ENCODE data around the gene CLTRN. TPM values are rescaled to one million over a fixed set of nuclear protein-coding genes. Genes with fewer than 3 reads are reported as not detected.

Gene CLTRN
- total and polyA plus RNA-seq, 2 of the 8 experiments (the other 6 are each of a cell fraction or from before 2014, with no cell fraction given), result 1.2 to 1.3 TPM

- WGBS, 2 experiments (ENCODE audit: extremely low coverage in 1 of 2, insufficient coverage in 1 of 2, insufficient read length in 1 of 2, insufficient replicate concordance in 2 of 2, low coverage in 1 of 2, low lambda C conversion rate in 2 of 2, missing lambda C conversion rate in 1 of 2), result 92% methylated on average over 5 of the region's 5 CpGs; no CpG with 5 or more reads in 1 of the 2 experiments
Observed at GRCh38 chrX:15607067-15607466, 57.5 kb downstream of the CLTRN start.

More at GRCh38 chrX:15607067-15607466, 57.5 kb downstream of the CLTRN start:
- H2BK5ac ChIP-seq (ENCODE audit: low read depth, low read length), result no peak overlapping the region
- no peak overlapping the region for H2BK15ac ChIP-seq (ENCODE audit: low read length)
- H4K8ac ChIP-seq (ENCODE audit: extremely low read depth, insufficient read depth, low read length), result no peak overlapping the region
- POLR2A ChIA-PET (ENCODE audit: partially characterized antibody), result no interaction called here
- no peak for FAIRE-seq
- H2AK5ac ChIP-seq (ENCODE audit: low read depth, low read length), result no peak overlapping the region
- H3K9me3 ChIP-seq (ENCODE audit: insufficient read depth in 2 of 2, low read depth in 1 of 2, low read length in 1 of 2), result no peaks in the 10 kb centered on the region
- H3K4ac ChIP-seq (replicated peaks; ENCODE audit: insufficient read length, low read depth, low read length), result no peak overlapping the region
- H3K18ac ChIP-seq (ENCODE audit: extremely low read depth, low read length), result no peak overlapping the region
- no peak overlapping the region for H4K91ac ChIP-seq (replicated peaks; ENCODE audit: insufficient read length, low read length)
- no peak overlapping the region for H3K14ac ChIP-seq (ENCODE audit: insufficient read length)
- H3K56ac ChIP-seq (replicated peaks; ENCODE audit: insufficient read length, low read depth, low read length), result no peak overlapping the region
- no peaks in the 10 kb centered on the region for H3K23me2 ChIP-seq (ENCODE audit: low read depth, low read length)
- no peak overlapping the region for H3K4me2 ChIP-seq (ENCODE audit: insufficient read depth in 1 of 2, low read depth in 2 of 2, low read length in 2 of 2)
- CTCF ChIA-PET (ENCODE audit: partially characterized antibody), result no interaction called here
- no peaks in the 10 kb centered on the region for H3K36me3 ChIP-seq (ENCODE audit: control insufficient read depth in 2 of 4, insufficient read depth in 4 of 4, low read length in 3 of 4)
- H2BK120ac ChIP-seq (replicated peaks; ENCODE audit: low read depth, low read length), result no peak overlapping the region
- H3K4me1 ChIP-seq (replicated peaks in 1 of 4; ENCODE audit: control insufficient read depth in 3 of 4, insufficient read depth in 4 of 4, low read length in 3 of 4), result no peaks in the 10 kb centered on the region
- TF ChIP-seq RXRA (IDR thresholded peaks at IDR 0.05; ENCODE audit: insufficient read depth, low read depth, low read length), result no peak
- no peak for TF ChIP-seq POLR2AphosphoS5 (IDR thresholded peaks at IDR 0.05; ENCODE audit: low read depth, low read length)
- TF ChIP-seq SP2 (IDR thresholded peaks at IDR 0.05; ENCODE audit: low read length), result no peak
- no peak for TF ChIP-seq ZNF274 (IDR thresholded peaks at IDR 0.05; ENCODE audit: borderline replicate concordance, extremely low read depth, low read length)
- no peak for TF ChIP-seq SIN3A (conservative IDR thresholded peaks at IDR 0.05 in 1 of 2, IDR thresholded peaks at IDR 0.05 in 1 of 2; ENCODE audit: low read depth in 1 of 2, low read length in 2 of 2)
- TF ChIP-seq CHD1 (IDR thresholded peaks at IDR 0.05; ENCODE audit: low read depth, low read length), result no peak
- no peak overlapping the region for H3K9ac ChIP-seq (replicated peaks in 1 of 4; ENCODE audit: extremely low read depth in 1 of 4, low read depth in 3 of 4, low read length in 3 of 4)
- no peaks in the 10 kb centered on the region for H3K27me3 ChIP-seq (replicated peaks in 1 of 4; ENCODE audit: control insufficient read depth in 3 of 4, extremely low read depth in 1 of 4, insufficient read depth in 3 of 4, low read length in 3 of 4)
- no peak for DNase-seq (ENCODE audit: low read depth in 1 of 2, low spot score in 2 of 2)
- H4K5ac ChIP-seq (ENCODE audit: insufficient read length, low read depth, low read length), result no peak overlapping the region
- no peaks in the 10 kb centered on the region for H3K79me2 ChIP-seq (ENCODE audit: control insufficient read depth in 1 of 2, insufficient read depth in 2 of 2, low read length in 2 of 2)
- no peaks in the 10 kb centered on the region for H3K79me1 ChIP-seq (ENCODE audit: low read depth, low read length)
- no peak overlapping the region for H3K4me3 ChIP-seq (ENCODE audit: extremely low read depth in 1 of 4, insufficient read depth in 2 of 4, low read depth in 3 of 4, low read length in 4 of 4)
- H2BK12ac ChIP-seq (ENCODE audit: low read depth, low read length), result no peak overlapping the region
- no peak overlapping the region for H2BK20ac ChIP-seq (ENCODE audit: low read length)
- H2AFZ ChIP-seq (ENCODE audit: low read length), result no peak overlapping the region
- no peak overlapping the region for H3K27ac ChIP-seq (ENCODE audit: low read depth, low read length)
- H4K20me1 ChIP-seq (replicated peaks in 1 of 2; ENCODE audit: control insufficient read depth in 1 of 2, insufficient read depth in 2 of 2, low read length in 2 of 2), result no peaks in the 10 kb centered on the region
- H3K23ac ChIP-seq (ENCODE audit: insufficient read length), result no peak overlapping the region
